H1 (cell line): ENCODE results near the gene SLC4A1. TPM values are rescaled to one million over a fixed set of nuclear protein-coding genes. Genes with fewer than 3 reads are reported as not detected.

ENCODE experiments used
- CTCF ChIA-PET: fragments of 300-600 bp; sonication (Branson Sonifier 250); formaldehyde crosslinking; loops from one replicate; lab custom pipeline; 2021; ENCODE audit not compliant: partially characterized antibody; lab: Charles Lee
- POLR2A ChIA-PET: fragments of 300-600 bp; sonication (Branson Sonifier 250); formaldehyde crosslinking; loops from one replicate; lab custom pipeline; 2021; ENCODE audit warnings: inconsistent platforms; ENCODE audit not compliant: partially characterized antibody; lab: Charles Lee
- DNase-seq, 2 experiments: peaks; one replicate each; pipeline versions ENCODE4 v3.0.0 to v3.0.0-alpha.2; 2010 to 2022; ENCODE audit warnings: low spot score in 2 of 2, low read depth in 1 of 2, mixed read lengths in 1 of 2
- FAIRE-seq: peaks from 2 replicates; lab custom pipeline; 2011; peaks lifted over from hg19 to GRCh38; lab: Jason Lieb, UNC
- H2AFZ ChIP-seq: 2 replicates; pipeline ENCODE4 v1.8.1; 2012; ENCODE audit warnings: low read length, inconsistent platforms
- H2AK5ac ChIP-seq: 2 replicates; pipeline ENCODE4 v1.6.1; 2013; ENCODE audit warnings: low read depth, low read length
- H2BK120ac ChIP-seq: replicated peaks from 2 replicates; pipeline ENCODE3; 2013; ENCODE audit warnings: low read depth, low read length, inconsistent platforms
- H2BK12ac ChIP-seq: 2 replicates; pipeline ENCODE4 v1.6.1; 2013; ENCODE audit warnings: low read depth, low read length
- H2BK15ac ChIP-seq: 2 replicates; pipeline ENCODE4 v1.6.1; 2013; ENCODE audit warnings: low read length
- H2BK20ac ChIP-seq: 2 replicates; pipeline ENCODE4 v1.6.1; 2013; ENCODE audit warnings: low read length
- H2BK5ac ChIP-seq: 2 replicates; pipeline ENCODE4 v1.6.1; 2013; ENCODE audit warnings: low read depth, low read length
- H3K14ac ChIP-seq: 2 replicates; pipeline ENCODE4 v1.6.1; 2013; ENCODE audit warnings: inconsistent platforms; ENCODE audit not compliant: insufficient read length
- H3K18ac ChIP-seq: 2 replicates; pipeline ENCODE4 v1.6.1; 2013; ENCODE audit warnings: low read length; ENCODE audit errors: extremely low read depth
- H3K23ac ChIP-seq: 2 replicates; pipeline ENCODE4 v1.6.1; 2013; ENCODE audit warnings: inconsistent platforms; ENCODE audit not compliant: insufficient read length
- H3K23me2 ChIP-seq: 2 replicates; pipeline ENCODE4 v1.6.1; 2013; ENCODE audit warnings: low read depth, low read length
- H3K27ac ChIP-seq: 2 replicates; pipeline ENCODE4 v1.6.1; 2011; ENCODE audit warnings: low read depth, low read length, inconsistent platforms
- H3K27me3 ChIP-seq, 4 experiments: replicated peaks in 1 of 4; 1 replicate in 1 of 4; 2 replicates in 3 of 4; pipeline versions ENCODE4 v1.6.1 to v1.8.1; 2011 to 2013; ENCODE audit warnings: low read length in 3 of 4, mild to moderate bottlenecking in 3 of 4, inconsistent platforms in 2 of 4, mixed read lengths in 2 of 4, moderate library complexity in 1 of 4; ENCODE audit not compliant: control insufficient read depth in 3 of 4, insufficient read depth in 3 of 4; ENCODE audit errors: extremely low read depth in 1 of 4
- H3K36me3 ChIP-seq, 4 experiments: 2 replicates each; pipeline versions ENCODE4 v1.6.1 to v1.8.1; 2011 to 2013; ENCODE audit warnings: mild to moderate bottlenecking in 4 of 4, low read length in 3 of 4, moderate library complexity in 2 of 4, control low read depth in 1 of 4, inconsistent platforms in 1 of 4; ENCODE audit not compliant: insufficient read depth in 4 of 4, control insufficient read depth in 2 of 4
- H3K4ac ChIP-seq: replicated peaks from 2 replicates; pipeline ENCODE3; 2013; ENCODE audit warnings: low read length, low read depth, mixed read lengths, inconsistent platforms; ENCODE audit not compliant: insufficient read length
- H3K4me1 ChIP-seq, 4 experiments: replicated peaks in 1 of 4; 1 replicate in 1 of 4; 2 replicates in 3 of 4; pipeline versions ENCODE4 v1.6.1 to v1.8.1; 2011 to 2013; ENCODE audit warnings: low read length in 3 of 4, inconsistent platforms in 2 of 4, mixed read lengths in 1 of 4; ENCODE audit not compliant: insufficient read depth in 4 of 4, control insufficient read depth in 3 of 4
- H3K4me2 ChIP-seq, 2 experiments: 2 replicates each; pipeline versions ENCODE4 v1.6.1 to v1.8.1; 2011 to 2013; ENCODE audit warnings: low read depth in 2 of 2, low read length in 2 of 2, control low read depth in 1 of 2, inconsistent platforms in 1 of 2, mild to moderate bottlenecking in 1 of 2; ENCODE audit not compliant: insufficient read depth in 1 of 2
- H3K4me3 ChIP-seq, 4 experiments: fragments of 200-600, 300-600 bp in 1 of 4; sonication (generic), shearing (Covaris generic), sonication (Bioruptor Twin) in 1 of 4; 2 replicates each; pipeline versions ENCODE4 v1.5.1 to v1.8.1; 2011 to 2016; ENCODE audit warnings: low read length in 4 of 4, low read depth in 3 of 4, control low read depth in 2 of 4, inconsistent platforms in 2 of 4, mild to moderate bottlenecking in 2 of 4, mixed read lengths in 1 of 4, moderate library complexity in 1 of 4; ENCODE audit not compliant: insufficient read depth in 2 of 4; ENCODE audit errors: extremely low read depth in 1 of 4
- H3K56ac ChIP-seq: replicated peaks from 2 replicates; pipeline ENCODE3; 2013; ENCODE audit warnings: low read depth, mild to moderate bottlenecking, mixed read lengths, low read length, inconsistent platforms; ENCODE audit not compliant: insufficient read length
- H3K79me1 ChIP-seq: 2 replicates; pipeline ENCODE4 v1.6.1; 2013; ENCODE audit warnings: low read depth, low read length, control low read depth
- H3K79me2 ChIP-seq, 2 experiments: 2 replicates each; pipeline versions ENCODE4 v1.6.1 to v1.8.1; 2012 to 2013; ENCODE audit warnings: low read length in 2 of 2, mild to moderate bottlenecking in 2 of 2, inconsistent platforms in 1 of 2; ENCODE audit not compliant: insufficient read depth in 2 of 2, control insufficient read depth in 1 of 2
- H3K9ac ChIP-seq, 4 experiments: replicated peaks in 1 of 4; 1 replicate in 1 of 4; 2 replicates in 3 of 4; pipeline versions ENCODE4 v1.6.1 to v1.8.1; 2011 to 2013; ENCODE audit warnings: low read depth in 3 of 4, low read length in 3 of 4, control low read depth in 2 of 4, mild to moderate bottlenecking in 2 of 4, moderate library complexity in 2 of 4, inconsistent platforms in 1 of 4; ENCODE audit errors: extremely low read depth in 1 of 4
- H3K9me3 ChIP-seq, 2 experiments: 2 replicates each; pipeline versions ENCODE4 v1.6.1 to v1.8.1; 2012 to 2013; ENCODE audit warnings: mild to moderate bottlenecking in 2 of 2, moderate library complexity in 2 of 2, control low read depth in 1 of 2, inconsistent platforms in 1 of 2, low read depth in 1 of 2, low read length in 1 of 2, mixed read lengths in 1 of 2; ENCODE audit not compliant: insufficient read depth in 2 of 2
- H4K20me1 ChIP-seq, 2 experiments: replicated peaks in 1 of 2; 2 replicates each; pipeline versions ENCODE3 to v1.8.1; 2011 to 2013; ENCODE audit warnings: inconsistent platforms in 2 of 2, low read length in 2 of 2, mild to moderate bottlenecking in 1 of 2; ENCODE audit not compliant: insufficient read depth in 2 of 2, control insufficient read depth in 1 of 2
- H4K5ac ChIP-seq: 2 replicates; pipeline ENCODE4 v1.6.1; 2013; ENCODE audit warnings: low read length, low read depth, mixed read lengths, inconsistent platforms; ENCODE audit not compliant: insufficient read length
- H4K8ac ChIP-seq: 2 replicates; pipeline ENCODE4 v1.8.0; 2013; ENCODE audit warnings: mild to moderate bottlenecking, moderate library complexity, low read length, inconsistent platforms; ENCODE audit not compliant: insufficient read depth; ENCODE audit errors: extremely low read depth
- H4K91ac ChIP-seq: replicated peaks from 2 replicates; pipeline ENCODE3; 2013; ENCODE audit warnings: low read length, mixed read lengths, inconsistent platforms; ENCODE audit not compliant: insufficient read length
- HDAC2 ChIP-seq, 2 experiments: fragments of 300-600 bp in 1 of 2; sonication (generic) in 1 of 2; IDR thresholded peaks; 2 replicates each; pipeline ENCODE4 v1.6.1; 2011 to 2012; ENCODE audit warnings: low read depth in 2 of 2, low read length in 2 of 2, mild to moderate bottlenecking in 2 of 2, moderate library complexity in 2 of 2, borderline replicate concordance in 1 of 2, inconsistent platforms in 1 of 2
- MAFK ChIP-seq: IDR thresholded peaks from 2 replicates; pipeline ENCODE4 v1.6.1; 2012; ENCODE audit warnings: low read depth, mild to moderate bottlenecking, improper control_type of control experiment, low read length
- RAD21 ChIP-seq, 2 experiments: IDR thresholded peaks in 1 of 2; conservative IDR thresholded peaks in 1 of 2; 2 replicates each; pipeline ENCODE4 v1.6.1; 2011; ENCODE audit warnings: low read depth in 2 of 2, low read length in 2 of 2, improper control_type of control experiment in 1 of 2, inconsistent platforms in 1 of 2, mild to moderate bottlenecking in 1 of 2, moderate library complexity in 1 of 2
- TCF12 ChIP-seq: IDR thresholded peaks from 2 replicates; pipeline ENCODE4 v1.6.1; 2011; ENCODE audit warnings: low read depth, mild to moderate bottlenecking, low read length
- WGBS, 2 experiments: shearing (Covaris generic) in 1 of 2; methylation state at CpG; one replicate each; pipeline versions ENCODE4 v1.1.6 to v1.1.7; 2013 to 2015; ENCODE audit warnings: low lambda C conversion rate in 2 of 2, mixed read lengths in 2 of 2, inconsistent platforms in 1 of 2, low coverage in 1 of 2, missing lambda C conversion rate in 1 of 2; ENCODE audit not compliant: insufficient replicate concordance in 2 of 2, insufficient coverage in 1 of 2, insufficient read length in 1 of 2; ENCODE audit errors: extremely low coverage in 1 of 2, missing lambda C conversion rate in 1 of 2; 5-methylcytosine and 5-hydroxymethylcytosine counted together
- polyA plus RNA-seq, 7 experiments: library from polyadenylated mRNA; depleted of rRNA in 3 of 7; stranded (reverse) in 5 of 7; unstranded in 2 of 7; fragments of >200 nt in 5 of 7; fragments of 200-250 nt in 2 of 7; gene quantifications; 1 replicate in 5 of 7; 2 replicates in 1 of 7; 4 replicates in 1 of 7; pipeline versions ENCODE4 v1.2.1 to v1.2.3, GENCODE V29; 2011 to 2013; ENCODE audit warnings: missing spikeins in 2 of 7, mixed read lengths in 2 of 7
- total RNA-seq: library from RNA; stranded (reverse); fragmentation: NEBNext Ultra II Directional; extraction: Animal tissue kit (Norgen Biotek cat#: 25700); gene quantifications from 2 replicates; pipeline ENCODE4 v1.2.1, GENCODE V29; 2021

The SLC4A1 gene
- total and polyA plus RNA-seq, 2 of the 8 experiments (the other 6 are each of a cell fraction or from before 2014, with no cell fraction given), result 0.08 TPM; not detected in 1

DNA sequence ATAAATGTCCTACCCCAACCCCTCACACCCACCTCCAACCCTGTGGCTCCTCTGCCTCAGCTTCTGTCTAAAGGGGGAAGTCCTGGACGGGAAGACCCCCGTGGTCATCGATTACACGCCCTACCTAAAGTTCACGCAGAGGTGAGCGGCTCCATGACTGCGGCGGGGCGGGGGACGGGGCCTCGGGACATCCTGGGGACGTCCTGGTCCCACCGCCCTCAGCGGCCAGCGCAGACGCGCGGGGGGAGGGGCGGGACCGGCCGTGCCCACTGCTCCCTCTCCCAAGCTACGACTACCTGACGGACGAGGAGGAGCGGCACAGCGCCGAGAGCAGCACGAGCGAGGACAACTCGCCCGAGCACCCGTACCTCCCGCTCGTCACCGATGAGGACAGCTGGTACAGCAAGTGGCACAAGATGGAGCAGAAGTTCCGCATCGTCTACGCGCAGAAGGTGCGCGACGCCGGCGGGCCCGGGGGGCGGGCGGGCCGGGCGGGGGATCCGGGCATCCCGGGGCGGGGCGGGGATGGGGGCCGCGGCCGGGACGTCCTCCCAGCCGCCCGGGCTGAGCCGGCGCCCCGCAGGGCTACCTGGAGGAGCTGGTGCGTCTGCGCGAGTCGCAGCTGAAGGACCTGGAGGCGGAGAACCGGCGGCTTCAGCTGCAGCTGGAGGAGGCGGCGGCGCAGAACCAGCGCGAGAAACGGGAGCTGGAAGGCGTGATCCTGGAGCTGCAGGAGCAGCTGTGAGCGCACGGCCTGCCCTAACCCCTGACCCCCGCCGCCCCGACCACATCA lies 47.1 kb upstream of the SLC4A1 start:
- H3K23me2 ChIP-seq, result peaks cover 14% of the 10 kb centered on the region
- no peak overlapping the region for H3K4ac ChIP-seq
- no peak overlapping the region for H3K9ac ChIP-seq
- peak overlapping the region; percentile 97 to 99 for H3K4me2 ChIP-seq
- WGBS, 2 experiments, result 1% methylated on average over 16 of the region's 81 CpGs; no CpG with 5 or more reads in 1 of the 2 experiments
- H4K91ac ChIP-seq, result peak overlapping the region; percentile 51
- no peaks in the 10 kb centered on the region for H3K9me3 ChIP-seq
- peak overlapping the region; percentile 75; the same call in 1 of the 2 replicates for H2BK12ac ChIP-seq
- peak overlapping the region; percentile 53 for H4K8ac ChIP-seq
- no peak overlapping the region for H3K23ac ChIP-seq
- POLR2A ChIA-PET, result interaction anchor here (0.7 to 14.6 kb wide), 10 partner anchors 10 to 128 kb away, joined by 3 to 135 read pairs (median 4); partner anchors contain the start of genes SLC25A39, TMUB2 and UBTF
- H3K27me3 ChIP-seq, result peaks cover 0 to 19% (median 17%) of the 10 kb centered on the region in 4 experiments; a peak in 6 of 7 replicates
- peaks cover 7 to 36% (median 29%) of the 10 kb centered on the region in 4 experiments for H3K4me1 ChIP-seq
- peak overlapping the region; percentile 25 for H3K18ac ChIP-seq
- peak in 1 of 2 experiments; percentile 81 for DNase-seq
- no peak overlapping the region for H2BK20ac ChIP-seq
- peak overlapping the region; percentile 16; the same call in 1 of the 2 replicates for H2BK5ac ChIP-seq
- no peak overlapping the region for H3K27ac ChIP-seq
- no peaks in the 10 kb centered on the region for H3K79me2 ChIP-seq
- H4K5ac ChIP-seq, result no peak overlapping the region
- H3K14ac ChIP-seq, result no peak overlapping the region
- no peaks in the 10 kb centered on the region for H3K79me1 ChIP-seq
- no peak overlapping the region for H2BK120ac ChIP-seq
- H3K36me3 ChIP-seq, result peaks cover 0 to 7% (median 3%) of the 10 kb centered on the region in 4 experiments; a peak in 4 of 8 replicates
- H3K4me3 ChIP-seq, result peak overlapping the region; percentile 40 to 67 (median 60)
- H2BK15ac ChIP-seq, result peak overlapping the region; percentile 25; the same call in 1 of the 2 replicates
- peak overlapping the region; percentile 55; the same call in 1 of the 2 replicates for H2AFZ ChIP-seq
- FAIRE-seq, result no peak
- H4K20me1 ChIP-seq, result peaks cover 2 to 8% of the 10 kb centered on the region in 2 experiments
- H3K56ac ChIP-seq, result no peak overlapping the region
- no peak overlapping the region for H2AK5ac ChIP-seq
- CTCF ChIA-PET, result interaction anchor here (0.8 to 5.3 kb wide), 8 partner anchors 14 to 111 kb away, joined by 3 to 42 read pairs (median 4); no protein-coding TSS in a partner anchor
- TF ChIP-seq MAFK, result no peak
- no peak for TF ChIP-seq TCF12
- no peak for TF ChIP-seq RAD21 (IDR thresholded peaks at IDR 0.05 in 1 of 2, conservative IDR thresholded peaks at IDR 0.05 in 1 of 2; ENCODE audit: low read depth in 2 of 2, low read length in 2 of 2)
- TF ChIP-seq HDAC2 (IDR thresholded peaks at IDR 0.05; ENCODE audit: borderline replicate concordance in 1 of 2, low read depth in 2 of 2, low read length in 2 of 2), result no peak
